ENCODE data around the gene TTLL10. TPM values are rescaled to one million over a fixed set of nuclear protein-coding genes. Genes with fewer than 3 reads are reported as not detected.

Gene TTLL10
- total and polyA plus RNA-seq, 2 experiments from 2014 or later: 0.45 TPM; not detected in 1

DNA sequence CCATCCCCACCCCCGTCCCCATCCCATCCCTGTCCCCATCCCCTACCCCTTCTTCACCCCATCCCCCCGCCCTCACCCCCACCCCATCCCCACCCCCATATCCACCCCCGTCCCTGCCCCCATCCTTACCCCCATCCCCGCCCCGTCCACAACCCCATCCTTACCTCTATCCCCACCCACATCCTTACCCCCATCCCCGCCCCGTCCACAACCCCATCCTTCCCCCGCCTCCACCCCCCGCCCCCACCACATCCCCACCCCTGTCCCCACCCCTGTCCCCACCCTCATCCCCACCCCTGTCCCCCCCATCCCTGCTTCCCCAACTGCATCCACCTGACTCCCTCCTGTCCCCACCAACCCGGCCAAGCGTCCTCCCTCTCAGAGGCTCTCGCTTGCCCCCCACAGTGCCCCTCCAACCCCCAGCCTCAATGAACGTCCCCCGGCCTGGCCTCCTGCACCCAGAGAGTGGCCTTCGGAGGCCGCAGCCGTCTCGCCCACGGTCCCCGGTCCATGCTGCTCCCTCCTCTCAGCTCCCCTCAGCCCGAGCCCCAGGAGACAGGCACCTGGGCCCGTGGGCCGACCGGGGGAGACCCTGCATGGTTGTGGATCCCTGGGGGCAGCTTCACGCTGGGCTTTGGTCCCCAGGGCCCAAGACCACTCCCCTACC, 32.3 kb upstream of the TTLL10 start:
- Mint-ChIP-seq H3K27me3 (ENCODE audit: insufficient read depth, low read depth, poor library complexity) (peaks cover 6% of the 10 kb centered on the region), H3K4me3 (no peak overlapping the region), H3K4me1 (peaks cover 10% of the 10 kb centered on the region), H3K9me3 (no peaks in the 10 kb centered on the region; the same call in 2 of the 3 replicates), H3K27ac (no peak overlapping the region), H3K36me3 (ENCODE audit: low read depth) (no peaks in the 10 kb centered on the region)
- Histone ChIP-seq H2AFZ (no peak overlapping the region), H3K4me2 (no peak overlapping the region), H3K4me1 (ENCODE audit: insufficient read depth) (peaks cover 10% of the 10 kb centered on the region; the same call in 1 of the 2 replicates), H3K9me2 (ENCODE audit: insufficient read depth) (no peaks in the 10 kb centered on the region), H3K36me3 (ENCODE audit: insufficient read depth) (no peaks in the 10 kb centered on the region; the same call in 1 of the 2 replicates), H3K79me2 (replicated peaks; ENCODE audit: insufficient read depth) (no peaks in the 10 kb centered on the region), H3K27me3 (ENCODE audit: insufficient read depth) (peaks cover 6% of the 10 kb centered on the region; the same call in 1 of the 2 replicates), H3K4me3 (no peak overlapping the region), H3F3A (replicated peaks; ENCODE audit: low read depth) (no peaks in the 10 kb centered on the region), H3K27ac (ENCODE audit: low read depth) (no peak overlapping the region), H4K20me1 (replicated peaks; ENCODE audit: insufficient read depth) (no peaks in the 10 kb centered on the region)
- no peak for TF ChIP-seq ZNF114 (CRISPR knock-in tag; IDR thresholded peaks at IDR 0.05)
- TF ChIP-seq EZH2phosphoT487 (IDR thresholded peaks at IDR 0.05; ENCODE audit: unreplicated experiment): no peak
- TF ChIP-seq CTCF (conservative IDR thresholded peaks at IDR 0.05; ENCODE audit: low read depth in 2 of 2): no peak
- TF ChIP-seq REST (IDR thresholded peaks at IDR 0.05; ENCODE audit: unreplicated experiment): no peak
- no peak for TF ChIP-seq STAT1 (IDR thresholded peaks at IDR 0.05; ENCODE audit: unreplicated experiment)
- no peak for TF ChIP-seq CREB1 (CRISPR knock-in tag; IDR thresholded peaks at IDR 0.05; ENCODE audit: low read depth)
- TF ChIP-seq POLR2AphosphoS5 (IDR thresholded peaks at IDR 0.05; ENCODE audit: low read depth): no peak
- TF ChIP-seq ZNF331 (CRISPR knock-in tag; IDR thresholded peaks at IDR 0.05; ENCODE audit: low read depth): no peak
- TF ChIP-seq EZH2 (IDR thresholded peaks at IDR 0.05; ENCODE audit: low read depth, unreplicated experiment): no peak
- TF ChIP-seq ZNF462 (CRISPR knock-in tag; IDR thresholded peaks at IDR 0.05): no peak
- TF ChIP-seq ETS1 (IDR thresholded peaks at IDR 0.05): no peak
- TF ChIP-seq JUNB (IDR thresholded peaks at IDR 0.05; ENCODE audit: unreplicated experiment): no peak
- TF ChIP-seq NANOG (IDR thresholded peaks at IDR 0.05; ENCODE audit: borderline replicate concordance): no peak
- no peak for DNase-seq (ENCODE audit: low spot score)
- ATAC-seq: no peak

Measured in GM23338 (cell line).